GM13976 (cell line): ENCODE results near the gene MRPL38.

Source experiments
- DNase-seq: peaks from one replicate; pipeline ENCODE4 v3.0.0; 2012; ENCODE audit warnings: low spot score
- in situ Hi-C: fragments of 300-500 bp; cut with MboI; formaldehyde crosslinking; loops from one replicate; pipeline ENCODE4 v1.12.0; 2022; ENCODE audit warnings: low sequenced_read_pairs, mixed read lengths, inconsistent platforms; ENCODE audit not compliant: unreplicated experiment
- TF ChIP-seq, protein P1 (sequence below): IDR thresholded peaks from 2 replicates; pipeline ENCODE4 v1.5.1; 2012; ENCODE audit warnings: borderline replicate concordance, mild to moderate bottlenecking; ENCODE audit not compliant: insufficient read depth; ENCODE audit errors: extremely low read depth, missing control alignments, control extremely low read depth

Gene MRPL38

GRCh38 chr17:75894049-75894733, 10.5 kb downstream of the MRPL38 start:
- TF ChIP-seq, protein P1, sequence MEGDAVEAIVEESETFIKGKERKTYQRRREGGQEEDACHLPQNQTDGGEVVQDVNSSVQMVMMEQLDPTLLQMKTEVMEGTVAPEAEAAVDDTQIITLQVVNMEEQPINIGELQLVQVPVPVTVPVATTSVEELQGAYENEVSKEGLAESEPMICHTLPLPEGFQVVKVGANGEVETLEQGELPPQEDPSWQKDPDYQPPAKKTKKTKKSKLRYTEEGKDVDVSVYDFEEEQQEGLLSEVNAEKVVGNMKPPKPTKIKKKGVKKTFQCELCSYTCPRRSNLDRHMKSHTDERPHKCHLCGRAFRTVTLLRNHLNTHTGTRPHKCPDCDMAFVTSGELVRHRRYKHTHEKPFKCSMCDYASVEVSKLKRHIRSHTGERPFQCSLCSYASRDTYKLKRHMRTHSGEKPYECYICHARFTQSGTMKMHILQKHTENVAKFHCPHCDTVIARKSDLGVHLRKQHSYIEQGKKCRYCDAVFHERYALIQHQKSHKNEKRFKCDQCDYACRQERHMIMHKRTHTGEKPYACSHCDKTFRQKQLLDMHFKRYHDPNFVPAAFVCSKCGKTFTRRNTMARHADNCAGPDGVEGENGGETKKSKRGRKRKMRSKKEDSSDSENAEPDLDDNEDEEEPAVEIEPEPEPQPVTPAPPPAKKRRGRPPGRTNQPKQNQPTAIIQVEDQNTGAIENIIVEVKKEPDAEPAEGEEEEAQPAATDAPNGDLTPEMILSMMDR, result no peak
- in situ Hi-C loops, result no loop called here

GRCh38 chr17:75893305-75894048, 11.2 kb downstream of the MRPL38 start:
- TF ChIP-seq, protein P1, result no peak
- DNase-seq, result no peak
- in situ Hi-C loops, result no loop called here

More at GRCh38 chr17:75894049-75894733, 10.5 kb downstream of the MRPL38 start:
- no peak for DNase-seq

- TF ChIP-seq, protein P1, result no peak
- DNase-seq, result no peak
- in situ Hi-C loops, result no loop called here
Observed at GRCh38 chr17:75892556-75893224, 12.0 kb downstream of the MRPL38 start.

DNA sequence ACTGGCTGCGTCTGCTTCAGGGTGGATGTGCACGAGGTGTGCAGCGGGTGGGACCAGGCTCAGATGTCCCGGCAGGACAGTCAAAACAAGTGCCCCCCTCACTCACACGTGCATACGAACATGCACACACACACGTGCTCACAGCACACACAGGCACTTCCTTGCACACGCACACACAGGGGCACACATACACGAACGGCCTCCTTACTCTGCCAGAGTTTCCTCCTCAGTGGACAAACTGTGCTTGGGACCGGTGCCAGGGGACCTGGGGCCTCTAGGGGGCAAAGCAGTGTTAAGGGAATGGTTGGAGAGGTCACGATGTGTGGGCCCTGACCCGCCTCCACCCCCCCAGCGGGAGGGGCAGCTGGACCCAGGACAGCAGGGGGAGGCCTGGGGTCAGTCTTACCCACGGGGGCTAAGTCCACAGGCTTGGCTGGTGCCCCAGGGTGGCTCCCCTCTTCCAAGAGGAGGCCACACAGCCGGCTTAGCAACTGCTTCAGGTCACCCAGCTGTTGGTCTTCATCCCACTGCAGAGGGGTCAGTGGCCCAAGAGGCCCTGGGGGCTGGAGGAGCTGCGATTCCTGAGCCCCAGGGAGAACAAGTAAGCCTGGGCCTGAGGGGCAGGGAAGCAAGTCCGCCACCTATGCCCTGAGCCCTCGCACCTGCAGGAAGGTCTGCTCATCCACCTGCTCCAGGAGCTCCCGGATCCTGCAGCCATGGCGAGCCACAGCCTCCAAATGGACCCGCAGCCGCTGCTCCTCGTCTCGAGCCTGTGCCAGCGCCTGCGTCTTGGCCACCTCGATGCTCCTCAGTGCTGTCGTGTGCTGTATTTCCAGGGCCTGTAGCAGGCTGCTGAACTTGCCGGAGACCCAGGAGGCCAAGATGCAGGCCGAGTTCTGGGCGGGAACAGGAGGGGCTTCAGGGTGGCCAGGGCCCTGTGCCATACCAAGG, 12.8 kb downstream of the MRPL38 start:
- in situ Hi-C loops, result no loop called here
- no peak for DNase-seq
- TF ChIP-seq, protein P1, result no peak

GRCh38 chr17:75891022-75891604, 13.6 kb downstream of the MRPL38 start:
- DNase-seq, result no peak
- in situ Hi-C loops, result no loop called here
- TF ChIP-seq, protein P1, result no peak
